Measurements from ENCODE around the gene TRA2B. TPM values are rescaled to one million over a fixed set of nuclear protein-coding genes. Genes with fewer than 3 reads are reported as not detected.

The TRA2B gene
- total RNA-seq, 1 experiment from 2014 or later: 236 TPM

GRCh38 chr3:185984203-185984602, 46.4 kb upstream of the TRA2B start:
- DNase-seq (ENCODE audit: low spot score): no peak
- peaks cover 10% of the 10 kb centered on the region; the same call in 1 of the 2 replicates for H3K27me3 Mint-ChIP-seq (ENCODE audit: low read depth)
- no peak; the same call in 1 of the 2 replicates for ATAC-seq
- no peak overlapping the region for H3K27ac Mint-ChIP-seq
- no peaks in the 10 kb centered on the region for H3K36me3 Mint-ChIP-seq
- peaks cover 3% of the 10 kb centered on the region; the same call in 1 of the 2 replicates for H3K4me1 Mint-ChIP-seq
- H3K9me3 Mint-ChIP-seq: no peaks in the 10 kb centered on the region
- ChIA-PET CTCF (no interaction called here), POLR2A (no interaction called here)
- peak overlapping the region; percentile 55 for H3K4me3 Mint-ChIP-seq
- TF ChIP-seq ZNF317 (CRISPR knock-in tag; IDR thresholded peaks at IDR 0.05; ENCODE audit: borderline replicate concordance, low read depth): no peak
- TF ChIP-seq AFF4 (CRISPR knock-in tag; IDR thresholded peaks at IDR 0.05; ENCODE audit: borderline replicate concordance): no peak
- TF ChIP-seq ATF6 (CRISPR knock-in tag; IDR thresholded peaks at IDR 0.05): no peak
- 0 out of 2 replicates have a peak, but pooled peaks have one; percentile 71 for TF ChIP-seq ZNF512 (CRISPR knock-in tag; IDR thresholded peaks at IDR 0.05; ENCODE audit: borderline replicate concordance)
- TF ChIP-seq GABPB1 (CRISPR knock-in tag; IDR thresholded peaks at IDR 0.05): no peak

- ChIA-PET CTCF (interaction anchor here (0.6 to 4.1 kb wide), 18 partner anchors 10 to 557 kb away, joined by 3 to 34 read pairs (median 6); no protein-coding TSS in a partner anchor), POLR2A (interaction anchor here (1.0 kb wide), 2 partner anchors 276 to 294 kb away, joined by 3 read pairs; no protein-coding TSS in a partner anchor)
- Mint-ChIP-seq H3K9me3 (no peaks in the 10 kb centered on the region), H3K4me3 (peak overlapping the region; percentile 55), H3K36me3 (no peaks in the 10 kb centered on the region), H3K27ac (no peak overlapping the region), H3K27me3 (ENCODE audit: low read depth) (peaks cover 10% of the 10 kb centered on the region; the same call in 1 of the 2 replicates), H3K4me1 (peaks cover 3% of the 10 kb centered on the region; the same call in 1 of the 2 replicates)
- DNase-seq (ENCODE audit: low spot score): peak; percentile 82
- peak; percentile 89 for ATAC-seq
- TF ChIP-seq ZBTB43 (CRISPR knock-in tag; IDR thresholded peaks at IDR 0.05) (no peak), ZNF423 (CRISPR knock-in tag; IDR thresholded peaks at IDR 0.05) (peak; percentile 40; the same call in 1 of the 2 replicates), ZNF232 (CRISPR knock-in tag; IDR thresholded peaks at IDR 0.05) (no peak), SMAD3 (CRISPR knock-in tag; IDR thresholded peaks at IDR 0.05; ENCODE audit: borderline replicate concordance) (no peak), ZNF671 (CRISPR knock-in tag; IDR thresholded peaks at IDR 0.05) (no peak), CTCF (IDR thresholded peaks at IDR 0.05) (peak; percentile 88), ZNF281 (CRISPR knock-in tag; IDR thresholded peaks at IDR 0.05) (no peak)
Measured at GRCh38 chr3:185983495-185984141, 45.8 kb upstream of the TRA2B start.
